ENCODE results near the gene TMC5. TPM values are rescaled to one million over a fixed set of nuclear protein-coding genes. Genes with fewer than 3 reads are reported as not detected.
A peak's percentile ranks its signal among the peaks of the same experiment; 100 is the strongest.

The TMC5 gene
- total and polyA plus RNA-seq, 2 of the 13 experiments (the other 11 are each of a cell fraction or from before 2014, with no cell fraction given) = 0.09 to 0.41 TPM

GRCh38 chr16:19523559-19524355 is 106.1 kb downstream of the TMC5 start, which contains the start of gene CCP110 (continued):
- 0 out of 2 replicates have a peak, but pooled peaks have one; percentile 26 for TF ChIP-seq ZNF564 (CRISPR knock-in tag; IDR thresholded peaks at IDR 0.05)
- TF ChIP-seq ZNF121 (CRISPR knock-in tag; IDR thresholded peaks at IDR 0.05) = no peak
- TF ChIP-seq TBX2 (CRISPR knock-in tag; IDR thresholded peaks at IDR 0.05; ENCODE audit: borderline replicate concordance) = peak; percentile 50; the same call in 1 of the 2 replicates
- TF ChIP-seq KLF15 (CRISPR knock-in tag; IDR thresholded peaks at IDR 0.05; ENCODE audit: borderline replicate concordance) = 0 out of 2 replicates have a peak, but pooled peaks have one; percentile 73
- no peak for TF ChIP-seq ZSCAN9 (CRISPR knock-in tag; IDR thresholded peaks at IDR 0.05; ENCODE audit: borderline replicate concordance)
- TF ChIP-seq, protein P1, sequence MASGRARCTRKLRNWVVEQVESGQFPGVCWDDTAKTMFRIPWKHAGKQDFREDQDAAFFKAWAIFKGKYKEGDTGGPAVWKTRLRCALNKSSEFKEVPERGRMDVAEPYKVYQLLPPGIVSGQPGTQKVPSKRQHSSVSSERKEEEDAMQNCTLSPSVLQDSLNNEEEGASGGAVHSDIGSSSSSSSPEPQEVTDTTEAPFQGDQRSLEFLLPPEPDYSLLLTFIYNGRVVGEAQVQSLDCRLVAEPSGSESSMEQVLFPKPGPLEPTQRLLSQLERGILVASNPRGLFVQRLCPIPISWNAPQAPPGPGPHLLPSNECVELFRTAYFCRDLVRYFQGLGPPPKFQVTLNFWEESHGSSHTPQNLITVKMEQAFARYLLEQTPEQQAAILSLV (CRISPR knock-in tag; IDR thresholded peaks at IDR 0.05; ENCODE audit: borderline replicate concordance) = no peak; the same call in 1 of the 2 replicates
- TF ChIP-seq MTA3 (CRISPR knock-in tag; IDR thresholded peaks at IDR 0.05) = no peak
- no peak; the same call in 1 of the 2 replicates for TF ChIP-seq ZNF558 (CRISPR knock-in tag; IDR thresholded peaks at IDR 0.05; ENCODE audit: borderline replicate concordance)
- TF ChIP-seq SRF (IDR thresholded peaks at IDR 0.05; ENCODE audit: low read depth, low read length) = 0 out of 2 replicates have a peak, but pooled peaks have one; percentile 27
- no peak for TF ChIP-seq TEF (CRISPR knock-in tag; IDR thresholded peaks at IDR 0.05)
- TF ChIP-seq SMC3 (IDR thresholded peaks at IDR 0.05; ENCODE audit: low read length) = no peak
- peak; percentile 23; the same call in 1 of the 2 replicates for TF ChIP-seq CEBPB (IDR thresholded peaks at IDR 0.05; ENCODE audit: borderline replicate concordance, low read depth, low read length)
- peak; percentile 83; the same call in 1 of the 2 replicates for TF ChIP-seq ZNF430 (CRISPR knock-in tag; IDR thresholded peaks at IDR 0.05)
- peak; percentile 94 for TF ChIP-seq ZNF605 (CRISPR knock-in tag; IDR thresholded peaks at IDR 0.05)
- peak; percentile 75 for TF ChIP-seq PHF20 (CRISPR knock-in tag; IDR thresholded peaks at IDR 0.05)
- no peak for TF ChIP-seq ZNF383 (CRISPR knock-in tag; IDR thresholded peaks at IDR 0.05; ENCODE audit: borderline replicate concordance)
- TF ChIP-seq ZNF773 (CRISPR knock-in tag; IDR thresholded peaks at IDR 0.05; ENCODE audit: borderline replicate concordance) = no peak
- no peak for TF ChIP-seq ZNF33A (CRISPR knock-in tag; IDR thresholded peaks at IDR 0.05; ENCODE audit: borderline replicate concordance)
- no peak for TF ChIP-seq KLF6 (CRISPR knock-in tag; IDR thresholded peaks at IDR 0.05)
- no peak for TF ChIP-seq DMTF1 (CRISPR knock-in tag; IDR thresholded peaks at IDR 0.05)
- TF ChIP-seq ZNF670 (CRISPR knock-in tag; IDR thresholded peaks at IDR 0.05; ENCODE audit: borderline replicate concordance) = peak; percentile 59
- TF ChIP-seq HMGA1 (CRISPR knock-in tag; conservative IDR thresholded peaks at IDR 0.05) = no peak
- TF ChIP-seq AGO2 (optimal IDR thresholded peaks at IDR 0.05; ENCODE audit: low read depth, low read length) = peak; percentile 54
- TF ChIP-seq ELF3 (CRISPR knock-in tag; IDR thresholded peaks at IDR 0.05) = peak; percentile 69
- TF ChIP-seq ATAD3A (CRISPR knock-in tag; IDR thresholded peaks at IDR 0.05) = no peak
- TF ChIP-seq ZNF598 (CRISPR knock-in tag; IDR thresholded peaks at IDR 0.05; ENCODE audit: borderline replicate concordance) = no peak; the same call in 1 of the 2 replicates
- TF ChIP-seq ZNF329 (CRISPR knock-in tag; IDR thresholded peaks at IDR 0.05; ENCODE audit: low read depth) = no peak
